ENCODE data around the gene PLPPR1. TPM values are rescaled to one million over a fixed set of nuclear protein-coding genes. Genes with fewer than 3 reads are reported as not detected.

The PLPPR1 gene
- total RNA-seq, 1 experiment from 2014 or later: not detected

DNA sequence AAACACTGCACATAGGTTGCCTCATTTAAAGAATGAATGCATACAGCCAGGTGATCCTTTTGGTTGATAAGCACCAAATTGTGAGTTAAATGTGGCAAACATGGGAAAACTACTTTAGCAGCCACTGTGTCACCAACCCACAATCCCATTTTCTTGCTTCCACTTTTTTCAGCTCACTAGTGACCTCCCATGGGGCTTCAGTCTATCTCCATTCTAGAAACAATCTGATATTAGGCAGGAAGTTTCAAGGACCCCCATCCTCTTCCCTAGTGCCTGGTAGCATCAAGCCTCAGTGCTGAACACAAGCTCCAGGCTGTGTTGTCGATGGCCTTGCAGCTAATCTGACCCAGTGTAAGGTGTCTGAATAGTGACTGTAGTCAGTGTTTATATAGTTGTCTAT, 66.2 kb downstream of the PLPPR1 start:
- H3K27me3 ChIP-seq (ENCODE audit: insufficient read depth, low read length): peaks cover 14% of the 10 kb centered on the region; the same call in 1 of the 2 replicates
- DNase-seq (ENCODE audit: low read depth, low spot score) (no peak), ATAC-seq (no peak)
- H3K9me2 ChIP-seq (ENCODE audit: insufficient read depth): no peaks in the 10 kb centered on the region
- H3K9ac ChIP-seq (ENCODE audit: low read length): no peak overlapping the region
- BruUV-seq (replicated peaks): no TSS peak
- H3K79me2 ChIP-seq (ENCODE audit: insufficient read depth, low read length): no peaks in the 10 kb centered on the region
- RAD21 ChIA-PET (ENCODE audit: low non-redundant PET in 1 of 2, low total read pairs in 2 of 2, uncharacterized antibody in 2 of 2, unreplicated experiment in 2 of 2): no interaction called here
- intact Hi-C loops (cut with micrococcal nuclease): no loop called here
- H3K4me3 ChIP-seq (replicated peaks in 1 of 2; ENCODE audit: low read depth in 1 of 2, low read length in 2 of 2): no peak overlapping the region
- H3K9me3 ChIP-seq (ENCODE audit: control insufficient read depth in 1 of 2, insufficient read depth in 1 of 2, low read depth in 1 of 2, low read length in 2 of 2): no peaks in the 10 kb centered on the region
- POLR2A ChIA-PET: no interaction called here
- CTCF ChIA-PET: no interaction called here
- no peak for TF ChIP-seq CBX3 (IDR thresholded peaks at IDR 0.05; ENCODE audit: low read depth)
- TF ChIP-seq ATF3 (IDR thresholded peaks at IDR 0.05): no peak
- TF ChIP-seq, protein P1, sequence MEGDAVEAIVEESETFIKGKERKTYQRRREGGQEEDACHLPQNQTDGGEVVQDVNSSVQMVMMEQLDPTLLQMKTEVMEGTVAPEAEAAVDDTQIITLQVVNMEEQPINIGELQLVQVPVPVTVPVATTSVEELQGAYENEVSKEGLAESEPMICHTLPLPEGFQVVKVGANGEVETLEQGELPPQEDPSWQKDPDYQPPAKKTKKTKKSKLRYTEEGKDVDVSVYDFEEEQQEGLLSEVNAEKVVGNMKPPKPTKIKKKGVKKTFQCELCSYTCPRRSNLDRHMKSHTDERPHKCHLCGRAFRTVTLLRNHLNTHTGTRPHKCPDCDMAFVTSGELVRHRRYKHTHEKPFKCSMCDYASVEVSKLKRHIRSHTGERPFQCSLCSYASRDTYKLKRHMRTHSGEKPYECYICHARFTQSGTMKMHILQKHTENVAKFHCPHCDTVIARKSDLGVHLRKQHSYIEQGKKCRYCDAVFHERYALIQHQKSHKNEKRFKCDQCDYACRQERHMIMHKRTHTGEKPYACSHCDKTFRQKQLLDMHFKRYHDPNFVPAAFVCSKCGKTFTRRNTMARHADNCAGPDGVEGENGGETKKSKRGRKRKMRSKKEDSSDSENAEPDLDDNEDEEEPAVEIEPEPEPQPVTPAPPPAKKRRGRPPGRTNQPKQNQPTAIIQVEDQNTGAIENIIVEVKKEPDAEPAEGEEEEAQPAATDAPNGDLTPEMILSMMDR (IDR thresholded peaks at IDR 0.05 in 2 of 3, conservative IDR thresholded peaks at IDR 0.05 in 1 of 3; ENCODE audit: borderline replicate concordance in 1 of 3, insufficient read depth in 1 of 3, low read depth in 2 of 3, low read length in 2 of 3): no peak
- TF ChIP-seq TCF7L2 (IDR thresholded peaks at IDR 0.05; ENCODE audit: borderline replicate concordance, extremely low read depth, insufficient read depth, insufficient read length): no peak
- TF ChIP-seq JUND (IDR thresholded peaks at IDR 0.05): no peak
- no peak for TF ChIP-seq RAD21 (IDR thresholded peaks at IDR 0.05; ENCODE audit: low read depth)
- TF ChIP-seq YY1 (IDR thresholded peaks at IDR 0.05; ENCODE audit: extremely low read depth, insufficient replicate concordance, low read depth, low read length): no peak
- TF ChIP-seq EZH2phosphoT487 (IDR thresholded peaks at IDR 0.05; ENCODE audit: borderline replicate concordance): no peak
- no peak for TF ChIP-seq ZNF274 (IDR thresholded peaks at IDR 0.05; ENCODE audit: low read depth, low read length)
- no peak for TF ChIP-seq FOSL1 (IDR thresholded peaks at IDR 0.05; ENCODE audit: low read depth)
- no peak for TF ChIP-seq POLR2A (IDR thresholded peaks at IDR 0.05; ENCODE audit: borderline replicate concordance, extremely low read depth, insufficient read depth, insufficient read length)
- no peak for TF ChIP-seq POLR2AphosphoS5 (IDR thresholded peaks at IDR 0.05; ENCODE audit: low read depth, low read length)
- TF ChIP-seq EGR1 (IDR thresholded peaks at IDR 0.05; ENCODE audit: low read depth): no peak
- no peak for TF ChIP-seq MAX (IDR thresholded peaks at IDR 0.05)
- TF ChIP-seq, protein P2, sequence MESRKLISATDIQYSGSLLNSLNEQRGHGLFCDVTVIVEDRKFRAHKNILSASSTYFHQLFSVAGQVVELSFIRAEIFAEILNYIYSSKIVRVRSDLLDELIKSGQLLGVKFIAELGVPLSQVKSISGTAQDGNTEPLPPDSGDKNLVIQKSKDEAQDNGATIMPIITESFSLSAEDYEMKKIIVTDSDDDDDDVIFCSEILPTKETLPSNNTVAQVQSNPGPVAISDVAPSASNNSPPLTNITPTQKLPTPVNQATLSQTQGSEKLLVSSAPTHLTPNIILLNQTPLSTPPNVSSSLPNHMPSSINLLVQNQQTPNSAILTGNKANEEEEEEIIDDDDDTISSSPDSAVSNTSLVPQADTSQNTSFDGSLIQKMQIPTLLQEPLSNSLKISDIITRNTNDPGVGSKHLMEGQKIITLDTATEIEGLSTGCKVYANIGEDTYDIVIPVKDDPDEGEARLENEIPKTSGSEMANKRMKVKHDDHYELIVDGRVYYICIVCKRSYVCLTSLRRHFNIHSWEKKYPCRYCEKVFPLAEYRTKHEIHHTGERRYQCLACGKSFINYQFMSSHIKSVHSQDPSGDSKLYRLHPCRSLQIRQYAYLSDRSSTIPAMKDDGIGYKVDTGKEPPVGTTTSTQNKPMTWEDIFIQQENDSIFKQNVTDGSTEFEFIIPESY (IDR thresholded peaks at IDR 0.05; ENCODE audit: extremely low read depth, insufficient replicate concordance, low read length): no peak
- TF ChIP-seq SIN3A (IDR thresholded peaks at IDR 0.05; ENCODE audit: low read depth): no peak
- no peak for TF ChIP-seq REST (IDR thresholded peaks at IDR 0.05; ENCODE audit: low read depth)
- TF ChIP-seq CEBPB (IDR thresholded peaks at IDR 0.05; ENCODE audit: low read depth): no peak
- TF ChIP-seq ELF1 (IDR thresholded peaks at IDR 0.05; ENCODE audit: borderline replicate concordance, low read depth): no peak
- no peak for TF ChIP-seq SP1 (IDR thresholded peaks at IDR 0.05; ENCODE audit: low read depth)
- H3K4me1 ChIP-seq (ENCODE audit: control insufficient read depth in 1 of 2, insufficient read depth in 2 of 2, low read length in 2 of 2): no peaks in the 10 kb centered on the region
- no peaks in the 10 kb centered on the region for H4K20me1 ChIP-seq (ENCODE audit: insufficient read depth)
- H3K4me2 ChIP-seq (ENCODE audit: low read length): no peak overlapping the region
- no peak overlapping the region for H2AFZ ChIP-seq (ENCODE audit: low read depth, low read length, poor library complexity, severe bottlenecking)
- no peak overlapping the region for H3K27ac ChIP-seq (ENCODE audit: low read depth, low read length)
- no peaks in the 10 kb centered on the region for H3K36me3 ChIP-seq (ENCODE audit: control insufficient read depth in 1 of 2, insufficient read depth in 2 of 2, low read length in 2 of 2)
